SU-DHL-6 (cell line): ENCODE data around the gene WSCD1.

ENCODE experiments used
- H2AFZ ChIP-seq: fragments of 200-600 bp; sonication (generic); 2 replicates; pipeline ENCODE4 v1.6.1; 2014; ENCODE audit warnings: low read depth, mild to moderate bottlenecking, moderate library complexity, mixed read lengths, antibody characterized with exemption, low read length; ENCODE audit not compliant: severe bottlenecking
- H3F3A ChIP-seq: fragments of 200-600 bp; shearing (Covaris generic); 2 replicates; pipeline ENCODE4 v1.6.0; 2016; ENCODE audit warnings: antibody characterized with exemption, mild to moderate bottlenecking; ENCODE audit not compliant: insufficient read depth
- H3K27ac ChIP-seq: fragments of 200-600 bp; sonication (generic); 2 replicates; pipeline ENCODE4 v1.5.1; 2016; ENCODE audit warnings: low read depth, mild to moderate bottlenecking, low read length, moderate library complexity, mixed read lengths
- H3K27me3 ChIP-seq: fragments of 200-600 bp; sonication (generic), shearing (Covaris generic); 2 replicates; pipeline ENCODE4 v1.6.0; 2014; ENCODE audit warnings: mild to moderate bottlenecking, low read length
- H3K36me3 ChIP-seq: fragments of 200-600 bp; sonication (generic); 2 replicates; pipeline ENCODE4 v1.6.1; 2014; ENCODE audit warnings: mild to moderate bottlenecking, low read length, mixed read lengths
- H3K4me2 ChIP-seq: fragments of 300-600, 200-600 bp; shearing (Covaris generic), sonication (generic); 2 replicates; pipeline ENCODE4 v1.6.0; 2014; ENCODE audit warnings: low read length, low read depth, mild to moderate bottlenecking; ENCODE audit not compliant: poor library complexity, severe bottlenecking
- H3K4me3 ChIP-seq: fragments of 200-600 bp; sonication (generic); 2 replicates; pipeline ENCODE4 v1.5.1; 2014; ENCODE audit warnings: antibody characterized with exemption, low read length, mild to moderate bottlenecking, mixed read lengths; ENCODE audit not compliant: insufficient read depth, poor library complexity, severe bottlenecking
- H3K79me2 ChIP-seq: fragments of 200-600 bp; sonication (generic); 2 replicates; pipeline ENCODE4 v1.6.1; 2014; ENCODE audit warnings: mild to moderate bottlenecking, low read length, moderate library complexity; ENCODE audit not compliant: insufficient read depth
- H3K9ac ChIP-seq: fragments of 200-600 bp; sonication (generic); 2 replicates; pipeline ENCODE4 v1.7.0; 2014; ENCODE audit warnings: mild to moderate bottlenecking, low read length
- H3K9me2 ChIP-seq: fragments of 200-600 bp; sonication (generic); replicated peaks from 2 replicates; pipeline ENCODE4 v1.6.1; 2014; ENCODE audit warnings: low read length; ENCODE audit not compliant: insufficient read depth
- H3K9me3 ChIP-seq: fragments of 200-600 bp; sonication (generic); 2 replicates; pipeline ENCODE4 v1.6.1; 2014; ENCODE audit warnings: low read length, mixed read lengths; ENCODE audit not compliant: insufficient read depth
- H4K20me1 ChIP-seq: fragments of 200-600 bp; sonication (generic); 2 replicates; pipeline ENCODE4 v1.6.1; 2014; ENCODE audit warnings: low read depth, mild to moderate bottlenecking, antibody characterized with exemption, low read length, moderate library complexity, mixed read lengths
- CTCF ChIP-seq: fragments of 200-600 bp; sonication (generic); IDR thresholded peaks from one replicate; pipeline ENCODE4 v1.5.1; 2017; ENCODE audit warnings: antibody characterized with exemption, mild to moderate bottlenecking, low read length, moderate library complexity; ENCODE audit not compliant: insufficient read depth, poor library complexity, severe bottlenecking
- EZH2phosphoT487 ChIP-seq: fragments of 200-600 bp; sonication (generic), shearing (Covaris generic); conservative IDR thresholded peaks from 2 replicates; pipeline ENCODE4 v1.6.1; 2018; ENCODE audit warnings: mild to moderate bottlenecking, antibody characterized with exemption, low read length, moderate library complexity, mixed read lengths

WSCD1 gene

GRCh38 chr17:6170349-6170748, 100.2 kb downstream of the WSCD1 start:
- H3K4me2 ChIP-seq: no peak overlapping the region

GRCh38 chr17:6172642-6173330, 102.6 kb downstream of the WSCD1 start:
- H3K79me2 ChIP-seq: no peaks in the 10 kb centered on the region
- no peaks in the 10 kb centered on the region for H3F3A ChIP-seq
- H3K9ac ChIP-seq: no peak overlapping the region
- no peaks in the 10 kb centered on the region for H3K9me2 ChIP-seq
- H4K20me1 ChIP-seq: no peaks in the 10 kb centered on the region
- no peaks in the 10 kb centered on the region for H3K36me3 ChIP-seq
- no peaks in the 10 kb centered on the region for H3K27me3 ChIP-seq
- no peaks in the 10 kb centered on the region for H3K9me3 ChIP-seq
- H2AFZ ChIP-seq: no peak overlapping the region
- H3K4me3 ChIP-seq: no peak overlapping the region
- no peak overlapping the region for H3K4me2 ChIP-seq
- no peak for TF ChIP-seq EZH2phosphoT487
- TF ChIP-seq CTCF: no peak
- H3K27ac ChIP-seq: no peak overlapping the region

More at GRCh38 chr17:6170349-6170748, 100.2 kb downstream of the WSCD1 start:
- no peaks in the 10 kb centered on the region for H3K9me2 ChIP-seq
- no peak overlapping the region for H3K27ac ChIP-seq
- H3K9me3 ChIP-seq: no peaks in the 10 kb centered on the region
- no peak overlapping the region for H3K4me3 ChIP-seq
- no peaks in the 10 kb centered on the region for H3K27me3 ChIP-seq
- no peak overlapping the region for H3K9ac ChIP-seq
- H3K36me3 ChIP-seq: no peaks in the 10 kb centered on the region
- no peak overlapping the region for H2AFZ ChIP-seq
- H4K20me1 ChIP-seq: no peaks in the 10 kb centered on the region
- H3K79me2 ChIP-seq: no peaks in the 10 kb centered on the region
- no peaks in the 10 kb centered on the region for H3F3A ChIP-seq
- no peak for TF ChIP-seq EZH2phosphoT487
- TF ChIP-seq CTCF: no peak

- Histone ChIP-seq H2AFZ (no peak overlapping the region), H3K27ac (no peak overlapping the region), H3K79me2 (no peaks in the 10 kb centered on the region), H3K27me3 (no peaks in the 10 kb centered on the region), H3K9ac (no peak overlapping the region), H3K9me3 (no peaks in the 10 kb centered on the region), H4K20me1 (no peaks in the 10 kb centered on the region), H3K9me2 (no peaks in the 10 kb centered on the region), H3F3A (no peaks in the 10 kb centered on the region), H3K4me2 (no peak overlapping the region), H3K36me3 (no peaks in the 10 kb centered on the region), H3K4me3 (no peak overlapping the region)
- TF ChIP-seq EZH2phosphoT487 (no peak), CTCF (no peak)
These were observed 103.5 kb downstream of the WSCD1 start for GRCh38 chr17:6173653-6174052.
